Caco-2 (cell line): Measurements from ENCODE around the gene ZNF268. TPM values are rescaled to one million over a fixed set of nuclear protein-coding genes. Genes with fewer than 3 reads are reported as not detected.

Experiments used
- Bru-seq: library from RNA; stranded (reverse); fragments of 400-500 nt; gene quantifications from one replicate; lab custom pipeline; 2021; lab: Mats Ljungman, UMichigan
- BruChase-seq, 2 experiments: library from RNA; stranded (reverse); fragments of 400-500 nt; gene quantifications; one replicate each; lab custom pipeline; 2021; lab: Mats Ljungman, UMichigan
- BruUV-seq: library from RNA; stranded (reverse); fragments of 400-500 nt; replicated peaks from 2 replicates; lab custom pipeline; 2021; lab: Mats Ljungman, UMichigan
- CTCF ChIA-PET: fragments of 300-600 bp; sonication (Branson Sonifier 250); formaldehyde crosslinking; loops from one replicate; lab custom pipeline; 2022; ENCODE audit warnings: antibody characterized with exemption; lab: Charles Lee
- POLR2A ChIA-PET: fragments of 300-600 bp; sonication (Branson Sonifier 250); formaldehyde crosslinking; loops from one replicate; lab custom pipeline; 2022; ENCODE audit warnings: antibody characterized with exemption; lab: Charles Lee
- DNase-seq, 2 experiments: peaks; one replicate each; pipeline versions ENCODE4 v3.0.0 to v3.0.0-alpha.2; 2020 to 2022
- H3K27me3 ChIP-seq: replicated peaks from 2 replicates; pipeline ENCODE4 v1.6.0; 2011; ENCODE audit warnings: low read length; ENCODE audit not compliant: control insufficient read depth, insufficient read depth
- H3K36me3 ChIP-seq: 2 replicates; pipeline ENCODE4 v1.5.1; 2011; ENCODE audit warnings: low read length; ENCODE audit not compliant: control insufficient read depth, insufficient read depth
- H3K4me1 ChIP-seq: fragments of 250-450 bp; sonication (Bioruptor Pico); 2 replicates; pipeline ENCODE4 v1.5.1; 2020; ENCODE audit warnings: mild to moderate bottlenecking
- H3K4me3 ChIP-seq: 2 replicates; pipeline ENCODE4 v1.5.1; 2011; ENCODE audit warnings: low read depth, mild to moderate bottlenecking, control low read depth, low read length
- H3K9me3 ChIP-seq: fragments of 250-450 bp; sonication (Bioruptor Pico); 2 replicates; pipeline ENCODE4 v1.5.1; 2020; ENCODE audit warnings: mild to moderate bottlenecking, moderate library complexity
- H3K27ac Mint-ChIP-seq: one replicate; pipeline ENCODE4 v1.8.0; 2022; ENCODE audit warnings: mixed read lengths; ENCODE audit not compliant: unreplicated experiment
- H3K27me3 Mint-ChIP-seq: one replicate; pipeline ENCODE4 v1.8.0; 2022; ENCODE audit warnings: mixed read lengths; ENCODE audit not compliant: insufficient read depth, unreplicated experiment
- H3K36me3 Mint-ChIP-seq: one replicate; pipeline ENCODE4 v1.8.0; 2022; ENCODE audit warnings: mild to moderate bottlenecking, mixed read lengths; ENCODE audit not compliant: insufficient read depth, unreplicated experiment
- H3K4me1 Mint-ChIP-seq: one replicate; pipeline ENCODE4 v1.8.0; 2022; ENCODE audit warnings: low read depth, mixed read lengths; ENCODE audit not compliant: unreplicated experiment
- H3K4me3 Mint-ChIP-seq: one replicate; pipeline ENCODE4 v1.8.0; 2022; ENCODE audit warnings: mild to moderate bottlenecking, moderate library complexity, mixed read lengths; ENCODE audit not compliant: unreplicated experiment
- H3K9me3 Mint-ChIP-seq: one replicate; pipeline ENCODE4 v1.8.0; 2022; ENCODE audit warnings: mixed read lengths; ENCODE audit not compliant: unreplicated experiment
- intact Hi-C: fragments of 100-400 bp; cut with micrococcal nuclease; formaldehyde crosslinking; loops from one replicate; pipeline ENCODE4 v1.10.0; 2022; ENCODE audit not compliant: unreplicated experiment
- long read RNA-seq: library from polyadenylated mRNA; stranded (forward); transcript quantifications from one replicate; pipeline ENCODE4 v2.0.0, GENCODE V29; 2022
- total RNA-seq: library from RNA; stranded (reverse); gene quantifications from 2 replicates; pipeline ENCODE4 v1.2.3, GENCODE V29; 2022
- TF ChIP-seq, protein P1 (sequence below), 2 experiments: fragments of 200-600 bp in 1 of 2; IDR thresholded peaks; 1 replicate in 1 of 2; 2 replicates in 1 of 2; pipeline versions ENCODE4 v1.5.1 to v1.8.0; 2011 to 2022; ENCODE audit warnings: antibody characterized with exemption in 1 of 2, control low read depth in 1 of 2, inconsistent platforms in 1 of 2, low read depth in 1 of 2, low read length in 1 of 2, mild to moderate bottlenecking in 1 of 2, moderate library complexity in 1 of 2; ENCODE audit not compliant: insufficient read depth in 1 of 2, severe bottlenecking in 1 of 2, unreplicated experiment in 1 of 2

ZNF268 gene
- total RNA-seq = 24.1 and 32.0 TPM in 2 replicates
- percentile 71 among the genes with signal in this experiment for Bru-seq, nascent RNA
- percentile 83 among the genes with signal in this experiment for BruChase-seq, experiment 1, labeled RNA remaining after a 2-hour chase
- percentile 87 among the genes with signal in this experiment for BruChase-seq, experiment 2, labeled RNA remaining after a 6-hour chase
- long read RNA-seq, full-length matches to known transcripts = 31 of 38 reads
- long read RNA-seq, partial matches to known transcripts = 1 of 38 reads
- long read RNA-seq, other reads (novel, unspliced or antisense) = 6 of 38 reads

DNA sequence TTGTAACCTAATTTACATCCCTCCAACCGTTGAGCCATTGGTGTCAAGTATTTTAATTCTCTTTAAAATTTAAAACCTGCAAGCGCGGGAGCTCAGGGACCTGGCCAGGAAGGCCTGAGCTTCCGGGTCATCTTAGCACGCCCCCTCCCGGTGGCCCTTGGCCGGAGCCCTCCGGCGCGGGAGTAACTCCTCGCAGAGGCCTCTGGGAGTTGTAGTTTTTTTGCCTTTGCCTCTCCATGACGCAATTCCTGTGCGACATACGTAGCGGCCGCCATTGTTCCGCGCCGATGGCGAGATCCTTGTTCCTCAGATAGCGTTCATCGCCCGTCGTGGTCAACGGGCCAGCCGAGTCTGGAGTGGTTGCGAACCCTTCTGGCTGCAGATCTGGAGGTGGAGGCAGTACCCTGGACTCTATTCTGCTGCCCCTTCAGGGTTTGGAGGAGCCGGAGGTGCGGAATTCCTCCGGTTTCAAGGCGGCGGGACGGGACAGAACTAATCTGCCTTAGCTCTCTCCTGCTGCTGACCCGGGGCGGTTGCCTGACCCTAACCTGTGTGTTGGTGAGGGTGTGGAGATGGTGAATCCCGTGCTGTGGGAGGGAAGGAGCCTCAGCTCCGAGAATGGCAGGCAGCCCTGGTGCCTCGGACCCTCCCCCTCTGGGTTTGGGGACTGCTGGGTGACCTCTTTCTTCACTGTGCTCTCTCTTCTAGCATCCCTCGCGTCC is at the start of gene ZNF268:
TSS of gene ZNF268 (plus strand) at position 258 of the 722 bp plus-strand sequence. CDS start 503 bp downstream, outside the sequence.
- peaks cover 7% of the 10 kb centered on the region for H3K4me1 ChIP-seq
- peaks cover 17% of the 10 kb centered on the region for H3K36me3 ChIP-seq
- peak within 1 kb of the TSS; percentile 97 for H3K4me3 Mint-ChIP-seq
- H3K9me3 ChIP-seq = peaks cover 34% of the 10 kb centered on the region
- no peaks in the 10 kb centered on the region for H3K27me3 ChIP-seq
- no TSS peak for BruUV-seq
- no peaks in the 10 kb centered on the region for H3K4me1 Mint-ChIP-seq
- ChIA-PET CTCF (interaction anchor here (0.8 to 1.0 kb wide), 5 partner anchors 51 to 225 kb away, joined by 3 to 6 read pairs (median 3); partner anchors contain the start of genes ZNF10, ZNF26, ZNF605 and ZNF891), POLR2A (interaction anchor here (1.0 kb wide), 1 partner anchor 101 kb away, joined by 7 read pairs; no protein-coding TSS in a partner anchor)
- H3K36me3 Mint-ChIP-seq = peaks cover 55% of the 10 kb centered on the region
- H3K27ac Mint-ChIP-seq = peak within 1 kb of the TSS; percentile 99
- peak; percentile 94 to 96 for DNase-seq
- peak within 1 kb of the TSS; percentile 83 for H3K4me3 ChIP-seq
- TF ChIP-seq, protein P1, sequence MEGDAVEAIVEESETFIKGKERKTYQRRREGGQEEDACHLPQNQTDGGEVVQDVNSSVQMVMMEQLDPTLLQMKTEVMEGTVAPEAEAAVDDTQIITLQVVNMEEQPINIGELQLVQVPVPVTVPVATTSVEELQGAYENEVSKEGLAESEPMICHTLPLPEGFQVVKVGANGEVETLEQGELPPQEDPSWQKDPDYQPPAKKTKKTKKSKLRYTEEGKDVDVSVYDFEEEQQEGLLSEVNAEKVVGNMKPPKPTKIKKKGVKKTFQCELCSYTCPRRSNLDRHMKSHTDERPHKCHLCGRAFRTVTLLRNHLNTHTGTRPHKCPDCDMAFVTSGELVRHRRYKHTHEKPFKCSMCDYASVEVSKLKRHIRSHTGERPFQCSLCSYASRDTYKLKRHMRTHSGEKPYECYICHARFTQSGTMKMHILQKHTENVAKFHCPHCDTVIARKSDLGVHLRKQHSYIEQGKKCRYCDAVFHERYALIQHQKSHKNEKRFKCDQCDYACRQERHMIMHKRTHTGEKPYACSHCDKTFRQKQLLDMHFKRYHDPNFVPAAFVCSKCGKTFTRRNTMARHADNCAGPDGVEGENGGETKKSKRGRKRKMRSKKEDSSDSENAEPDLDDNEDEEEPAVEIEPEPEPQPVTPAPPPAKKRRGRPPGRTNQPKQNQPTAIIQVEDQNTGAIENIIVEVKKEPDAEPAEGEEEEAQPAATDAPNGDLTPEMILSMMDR (IDR thresholded peaks at IDR 0.05; ENCODE audit: insufficient read depth in 1 of 2, low read depth in 1 of 2, low read length in 1 of 2, severe bottlenecking in 1 of 2, unreplicated experiment in 1 of 2) = peak; percentile 79 to 94
- H3K27me3 Mint-ChIP-seq = no peaks in the 10 kb centered on the region
- H3K9me3 Mint-ChIP-seq = peaks cover 53% of the 10 kb centered on the region
- intact Hi-C loops = loop anchor here (1.0 kb wide), 3 partner anchors 51 to 195 kb away; partner anchors contain the start of genes ZNF10, ZNF140, ZNF26 and ZNF891

DNA sequence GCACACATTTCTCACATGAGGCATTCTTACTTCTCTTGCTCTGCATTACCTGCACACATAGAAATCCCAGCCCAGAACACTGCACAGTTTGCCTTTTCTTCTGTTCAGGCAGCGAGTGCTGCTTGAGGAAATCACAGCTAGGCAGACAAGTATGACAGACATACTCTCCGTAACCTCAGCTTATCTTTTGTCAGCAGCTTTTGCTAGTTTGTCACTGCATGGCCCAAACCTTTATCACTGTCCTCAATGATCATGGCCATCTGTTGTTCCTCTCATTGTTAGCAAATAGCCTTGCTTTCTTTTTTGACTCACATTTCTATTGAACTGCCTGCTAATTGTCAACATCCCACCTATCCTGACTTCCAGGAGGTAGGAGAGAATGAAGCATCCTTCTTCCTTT is 45.5 kb upstream of the ZNF268 start:
- Histone ChIP-seq H3K27me3 (no peaks in the 10 kb centered on the region), H3K4me3 (no peak overlapping the region), H3K9me3 (peaks cover 13% of the 10 kb centered on the region), H3K4me1 (no peaks in the 10 kb centered on the region; the same call in 1 of the 2 replicates), H3K36me3 (no peaks in the 10 kb centered on the region; the same call in 1 of the 2 replicates)
- Mint-ChIP-seq H3K4me3 (no peak overlapping the region), H3K9me3 (peaks cover 53% of the 10 kb centered on the region), H3K27me3 (no peaks in the 10 kb centered on the region), H3K36me3 (peaks cover 15% of the 10 kb centered on the region), H3K4me1 (no peaks in the 10 kb centered on the region), H3K27ac (no peak overlapping the region)
- no peak for DNase-seq
- ChIA-PET CTCF (no interaction called here), POLR2A (no interaction called here)
- TF ChIP-seq, protein P1 (IDR thresholded peaks at IDR 0.05; ENCODE audit: insufficient read depth in 1 of 2, low read depth in 1 of 2, low read length in 1 of 2, severe bottlenecking in 1 of 2, unreplicated experiment in 1 of 2) = no peak
- BruUV-seq = no TSS peak
- intact Hi-C loops = no loop called here

DNA sequence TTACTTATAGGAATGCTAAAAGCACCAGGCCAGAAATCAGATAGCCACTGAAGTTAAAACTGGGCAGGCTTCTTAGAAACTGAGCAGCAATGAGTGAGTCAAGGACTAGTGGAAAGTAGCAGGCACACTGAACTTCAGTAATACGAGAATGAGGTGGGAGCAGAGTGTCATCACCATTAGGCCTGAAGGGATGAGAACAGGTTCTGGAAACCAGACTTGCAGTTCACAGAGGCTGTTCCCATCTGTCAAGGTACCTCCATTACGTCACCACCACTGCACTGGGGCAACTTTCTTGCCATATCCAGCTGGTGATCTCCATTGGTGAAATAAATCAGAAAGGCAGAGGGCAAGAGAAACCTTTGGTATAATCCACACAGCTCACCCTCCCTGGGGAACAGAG is 35.3 kb upstream of the ZNF268 start:
- no TSS peak for BruUV-seq
- intact Hi-C loops = no loop called here
- H3K36me3 Mint-ChIP-seq = peaks cover 20% of the 10 kb centered on the region
- TF ChIP-seq, protein P1 (IDR thresholded peaks at IDR 0.05; ENCODE audit: insufficient read depth in 1 of 2, low read depth in 1 of 2, low read length in 1 of 2, severe bottlenecking in 1 of 2, unreplicated experiment in 1 of 2) = no peak
- H3K4me1 Mint-ChIP-seq = no peaks in the 10 kb centered on the region
- H3K4me3 Mint-ChIP-seq = no peak overlapping the region
- Histone ChIP-seq H3K27me3 (no peaks in the 10 kb centered on the region), H3K4me1 (no peaks in the 10 kb centered on the region), H3K36me3 (no peaks in the 10 kb centered on the region; the same call in 1 of the 2 replicates), H3K9me3 (peaks cover 17% of the 10 kb centered on the region), H3K4me3 (no peak overlapping the region)
- H3K9me3 Mint-ChIP-seq = peaks cover 45% of the 10 kb centered on the region
- POLR2A ChIA-PET = no interaction called here
- DNase-seq = no peak
- no peaks in the 10 kb centered on the region for H3K27me3 Mint-ChIP-seq
- no peak overlapping the region for H3K27ac Mint-ChIP-seq
- CTCF ChIA-PET = no interaction called here
